IPS DF 6.9 (cell line): ENCODE measurements around the gene ADGRG6.

Source experiments
- DNase-seq: peaks from one replicate; pipeline ENCODE4 v3.0.0-alpha.2; 2013; ENCODE audit warnings: low read depth, low spot score
- H3K27ac ChIP-seq: one replicate; pipeline ENCODE4 v1.5.1; 2013; ENCODE audit warnings: low read length, control low read depth
- H3K27me3 ChIP-seq: 2 replicates; pipeline ENCODE4 v1.6.1; 2013; ENCODE audit warnings: mild to moderate bottlenecking, low read length; ENCODE audit not compliant: control insufficient read depth, insufficient read depth
- H3K36me3 ChIP-seq: 2 replicates; pipeline ENCODE4 v1.6.1; 2013; ENCODE audit warnings: low read length; ENCODE audit not compliant: control insufficient read depth, insufficient read depth
- H3K4me1 ChIP-seq: 2 replicates; pipeline ENCODE4 v1.6.1; 2013; ENCODE audit warnings: low read length; ENCODE audit not compliant: control insufficient read depth, insufficient read depth
- H3K4me3 ChIP-seq: 2 replicates; pipeline ENCODE4 v1.5.1; 2013; ENCODE audit warnings: mild to moderate bottlenecking, low read length
- H3K9me3 ChIP-seq: 2 replicates; pipeline ENCODE4 v1.6.1; 2013; ENCODE audit warnings: low read length, inconsistent platforms; ENCODE audit not compliant: control insufficient read depth, insufficient read depth
- WGBS: extraction: QIAGEN DNeasy Blood & Tissue Kit; methylation state at CpG from one replicate; pipeline ENCODE4 v1.1.7; 2013; ENCODE audit warnings: mixed read lengths, missing lambda C conversion rate; ENCODE audit not compliant: insufficient read length, insufficient coverage; 5-methylcytosine and 5-hydroxymethylcytosine counted together

The ADGRG6 gene

GRCh38 chr6:142385352-142385751, 83.5 kb downstream of the ADGRG6 start:
- H3K27ac ChIP-seq, result no peak overlapping the region
- WGBS, result no CpG with 5 or more reads among the region's 2 CpGs

DNA sequence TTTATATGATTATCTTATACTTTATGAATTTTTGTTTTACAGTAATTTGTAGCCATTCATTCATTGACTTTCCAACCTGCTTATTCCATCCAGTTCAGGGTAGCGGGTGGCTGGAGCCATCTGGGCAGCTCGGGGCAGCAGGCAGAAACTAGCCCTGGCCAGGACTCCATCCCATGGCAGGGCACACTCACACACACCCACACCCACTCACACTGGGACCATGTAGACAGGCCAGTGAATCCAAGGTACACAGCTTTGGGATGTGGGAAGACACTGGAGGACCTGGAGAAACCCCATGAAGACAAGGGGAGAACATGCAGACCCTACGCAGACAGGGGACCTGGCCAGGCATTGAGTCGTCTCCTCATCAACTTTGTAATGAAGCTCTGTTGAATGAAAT, 84.8 kb downstream of the ADGRG6 start:
- Histone ChIP-seq H3K4me3 (no peak overlapping the region), H3K27me3 (no peaks in the 10 kb centered on the region), H3K36me3 (no peaks in the 10 kb centered on the region), H3K9me3 (no peaks in the 10 kb centered on the region), H3K4me1 (no peaks in the 10 kb centered on the region), H3K27ac (no peak overlapping the region)
- no CpG with 5 or more reads among the region's 4 CpGs for WGBS
- DNase-seq, result no peak

More at GRCh38 chr6:142385352-142385751, 83.5 kb downstream of the ADGRG6 start:
- DNase-seq, result no peak
- no peak overlapping the region for H3K4me3 ChIP-seq
- no peaks in the 10 kb centered on the region for H3K36me3 ChIP-seq
- H3K9me3 ChIP-seq, result no peaks in the 10 kb centered on the region
- H3K4me1 ChIP-seq, result no peaks in the 10 kb centered on the region
- H3K27me3 ChIP-seq, result no peaks in the 10 kb centered on the region

GRCh38 chr6:142387997-142388815, 86.4 kb downstream of the ADGRG6 start:
- no peaks in the 10 kb centered on the region for H3K36me3 ChIP-seq
- no peak overlapping the region for H3K27ac ChIP-seq
- H3K4me1 ChIP-seq, result no peaks in the 10 kb centered on the region
- WGBS, result no CpG with 5 or more reads among the region's 4 CpGs
- DNase-seq, result no peak
- H3K4me3 ChIP-seq, result no peak overlapping the region
- no peaks in the 10 kb centered on the region for H3K27me3 ChIP-seq
- no peaks in the 10 kb centered on the region for H3K9me3 ChIP-seq

DNA sequence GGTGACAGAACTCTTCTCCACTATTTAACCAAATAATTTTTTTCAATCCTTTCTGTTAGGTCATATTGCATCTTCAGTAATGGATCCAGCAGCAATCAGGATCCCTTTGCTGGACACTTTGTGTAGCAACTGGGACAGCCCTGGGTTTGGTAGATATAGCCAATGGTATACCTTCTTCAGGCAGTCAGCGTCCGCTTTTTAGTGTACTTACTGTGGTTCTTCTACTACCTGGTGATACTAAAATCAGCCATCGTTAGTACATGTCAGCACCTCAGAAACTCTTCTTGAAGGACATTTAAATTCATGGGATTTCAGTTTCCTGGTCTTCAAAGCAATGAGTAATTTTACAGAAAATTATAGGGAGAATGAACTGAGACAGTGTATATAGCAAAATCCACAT, 93.5 kb downstream of the ADGRG6 start:
- no peaks in the 10 kb centered on the region for H3K27me3 ChIP-seq
- no peaks in the 10 kb centered on the region for H3K36me3 ChIP-seq
- H3K27ac ChIP-seq, result no peak overlapping the region
- peaks cover 2% of the 10 kb centered on the region; the same call in 1 of the 2 replicates for H3K4me1 ChIP-seq
- no peak for DNase-seq
- H3K9me3 ChIP-seq, result no peaks in the 10 kb centered on the region
- H3K4me3 ChIP-seq, result no peak overlapping the region
- WGBS, result no CpG with 5 or more reads among the region's 3 CpGs

DNA sequence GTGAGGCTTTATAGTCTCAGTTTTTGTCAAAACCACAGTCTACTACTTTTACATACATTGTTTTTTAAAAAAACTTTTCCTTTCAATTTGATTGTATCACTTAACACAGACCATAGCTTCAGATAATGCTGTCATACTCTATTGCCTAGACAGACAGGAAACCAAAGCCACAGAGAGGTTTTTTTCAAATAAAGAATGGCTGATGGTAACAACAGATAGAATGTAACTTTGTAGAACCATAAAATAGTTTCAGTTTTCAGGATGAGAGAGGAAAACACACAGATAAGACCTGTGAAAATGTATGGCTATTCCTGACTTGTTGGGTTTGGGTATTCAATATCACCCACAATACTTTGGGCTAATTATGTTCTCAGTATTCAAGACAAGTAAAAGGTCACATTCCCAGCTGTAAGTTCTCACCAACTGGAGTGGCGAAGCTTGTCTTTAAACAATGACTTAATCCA, 94.0 kb downstream of the ADGRG6 start:
- Histone ChIP-seq H3K27me3 (no peaks in the 10 kb centered on the region), H3K9me3 (no peaks in the 10 kb centered on the region), H3K4me1 (peaks cover 3% of the 10 kb centered on the region; the same call in 1 of the 2 replicates), H3K4me3 (no peak overlapping the region), H3K27ac (no peak overlapping the region), H3K36me3 (no peaks in the 10 kb centered on the region)
- WGBS, result no CpG with 5 or more reads among the region's 1 CpG
- no peak for DNase-seq

DNA sequence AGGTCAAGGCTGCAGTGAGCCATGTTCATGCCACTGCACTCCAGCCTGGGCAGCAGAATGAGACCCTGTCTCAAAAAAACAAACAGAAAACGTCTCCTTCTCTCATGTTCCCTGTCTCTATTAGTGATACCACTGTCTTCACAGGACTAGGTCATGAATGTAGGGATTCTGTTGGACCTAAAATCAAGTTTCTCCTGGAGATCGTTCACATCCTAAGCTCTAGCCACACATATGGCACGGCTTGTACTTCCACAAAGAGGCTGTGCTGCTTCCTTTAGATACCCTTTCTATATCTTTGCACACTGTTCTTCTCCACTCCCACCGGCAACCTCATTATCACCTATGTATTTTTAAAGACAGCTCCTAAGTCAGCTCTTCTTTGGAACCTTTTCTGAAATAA, 96.5 kb downstream of the ADGRG6 start:
- no peaks in the 10 kb centered on the region for H3K9me3 ChIP-seq
- WGBS, result no CpG with 5 or more reads among the region's 4 CpGs
- no peak for DNase-seq

GRCh38 chr6:142399739-142400138, 97.9 kb downstream of the ADGRG6 start:
- no CpG with 5 or more reads among the region's 2 CpGs for WGBS
- H3K27me3 ChIP-seq, result no peaks in the 10 kb centered on the region
- H3K36me3 ChIP-seq, result no peaks in the 10 kb centered on the region
- no peak overlapping the region for H3K27ac ChIP-seq
- H3K4me1 ChIP-seq, result peaks cover 3% of the 10 kb centered on the region; the same call in 1 of the 2 replicates
- H3K4me3 ChIP-seq, result no peak overlapping the region
- no peaks in the 10 kb centered on the region for H3K9me3 ChIP-seq
- no peak for DNase-seq

More for the DNA sequence above, 96.5 kb downstream of the ADGRG6 start:
- Histone ChIP-seq H3K27me3 (no peaks in the 10 kb centered on the region), H3K4me3 (no peak overlapping the region), H3K36me3 (no peaks in the 10 kb centered on the region), H3K4me1 (peaks cover 3% of the 10 kb centered on the region; the same call in 1 of the 2 replicates), H3K27ac (no peak overlapping the region)

DNA sequence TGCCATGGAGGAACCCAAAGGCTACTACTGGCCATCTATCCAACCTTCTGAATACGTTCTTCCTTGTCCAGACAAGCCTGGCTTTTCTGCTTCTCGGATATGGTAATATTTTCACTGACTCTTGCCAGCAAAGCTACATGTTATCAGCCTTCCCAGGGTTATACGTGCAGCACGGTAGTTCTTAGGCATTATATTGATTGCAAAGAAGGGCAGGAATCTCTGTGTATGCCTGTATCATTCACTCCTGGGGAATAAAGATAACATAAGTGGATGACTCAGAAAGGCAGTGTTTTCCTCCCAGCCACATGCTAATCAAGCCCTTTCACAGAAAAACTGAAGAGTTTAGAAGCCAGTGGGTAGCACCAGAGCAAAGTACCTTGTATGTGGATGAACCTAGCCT, 98.7 kb downstream of the ADGRG6 start:
- H3K4me1 ChIP-seq, result peaks cover 3% of the 10 kb centered on the region; the same call in 1 of the 2 replicates
- H3K36me3 ChIP-seq, result no peaks in the 10 kb centered on the region
- WGBS, result no CpG with 5 or more reads among the region's 4 CpGs
- DNase-seq, result no peak
- H3K27me3 ChIP-seq, result no peaks in the 10 kb centered on the region
- H3K27ac ChIP-seq, result no peak overlapping the region
- no peak overlapping the region for H3K4me3 ChIP-seq
- H3K9me3 ChIP-seq, result no peaks in the 10 kb centered on the region

DNA sequence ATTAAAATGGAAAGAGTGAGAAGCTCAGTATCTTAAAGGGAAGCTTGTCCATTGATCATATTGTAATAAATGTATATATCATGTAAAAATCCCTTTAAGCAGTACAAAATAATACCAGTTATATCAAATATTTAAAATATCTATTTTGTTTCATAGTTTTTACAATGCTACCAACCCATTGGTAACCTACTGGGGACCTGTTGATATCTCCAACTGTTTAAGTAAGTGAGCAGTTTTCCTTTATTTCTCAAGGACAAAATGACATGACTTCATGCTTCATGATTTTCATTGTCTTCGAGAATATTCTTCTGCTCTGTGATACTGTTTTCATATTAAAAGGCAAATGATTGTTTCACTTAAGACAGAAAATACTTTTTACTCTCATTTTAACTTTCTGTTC, 100.0 kb downstream of the ADGRG6 start:
- H3K9me3 ChIP-seq, result no peaks in the 10 kb centered on the region
- no peak overlapping the region for H3K27ac ChIP-seq
- no peaks in the 10 kb centered on the region for H3K36me3 ChIP-seq
- no peak overlapping the region for H3K4me3 ChIP-seq
- no CpG with 5 or more reads among the region's 1 CpG for WGBS
- DNase-seq, result no peak
- H3K27me3 ChIP-seq, result no peaks in the 10 kb centered on the region
- peaks cover 3% of the 10 kb centered on the region; the same call in 1 of the 2 replicates for H3K4me1 ChIP-seq

DNA sequence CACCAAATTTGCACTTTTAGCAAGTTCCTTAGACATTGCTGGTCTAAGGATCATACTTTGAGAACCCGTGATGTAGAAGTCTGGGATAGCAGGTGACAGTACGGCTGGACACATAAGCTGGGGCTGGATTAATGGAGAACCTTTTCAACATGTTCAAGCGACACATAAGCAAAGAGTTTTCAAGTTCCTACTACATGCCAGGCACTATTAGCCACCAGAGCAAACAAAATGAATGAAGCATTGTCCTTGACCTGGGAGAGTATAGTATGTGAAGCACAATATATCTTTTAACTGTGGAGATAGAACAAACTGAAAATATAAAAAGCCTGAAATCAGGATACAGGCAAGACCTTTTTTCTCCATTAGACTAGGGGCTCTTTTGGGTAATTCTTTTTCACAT, 102.9 kb downstream of the ADGRG6 start:
- Histone ChIP-seq H3K4me3 (no peak overlapping the region), H3K36me3 (no peaks in the 10 kb centered on the region)
- WGBS, result no CpG with 5 or more reads among the region's 3 CpGs

GRCh38 chr6:142406131-142406530, 104.3 kb downstream of the ADGRG6 start:
- WGBS, result no CpG with 5 or more reads among the region's 3 CpGs
- no peaks in the 10 kb centered on the region for H3K9me3 ChIP-seq
- no peak overlapping the region for H3K4me3 ChIP-seq
- no peaks in the 10 kb centered on the region for H3K27me3 ChIP-seq
- no peaks in the 10 kb centered on the region for H3K36me3 ChIP-seq
- DNase-seq, result no peak
- H3K27ac ChIP-seq, result no peak overlapping the region
- H3K4me1 ChIP-seq, result no peaks in the 10 kb centered on the region

More for the DNA sequence above, 102.9 kb downstream of the ADGRG6 start:
- Histone ChIP-seq H3K27me3 (no peaks in the 10 kb centered on the region), H3K4me1 (peaks cover 1% of the 10 kb centered on the region; the same call in 1 of the 2 replicates), H3K27ac (no peak overlapping the region), H3K9me3 (no peaks in the 10 kb centered on the region)
- DNase-seq, result no peak
